Ammon's horn (tissue), 1 donor: ENCODE data around the gene FHIP2A.
A peak's percentile ranks its signal among the peaks of the same experiment; 100 is the strongest.
"Not testable (repeated sequence)": the region's sequence is repeated elsewhere in the genome, so short reads cannot be mapped to it uniquely, and the experiment has no call there.

Experiments used
- DNase-seq: peaks from one replicate; pipeline ENCODE4 v3.0.0-alpha.2; 2016; ENCODE audit warnings: low spot score

Gene FHIP2A, protein sequence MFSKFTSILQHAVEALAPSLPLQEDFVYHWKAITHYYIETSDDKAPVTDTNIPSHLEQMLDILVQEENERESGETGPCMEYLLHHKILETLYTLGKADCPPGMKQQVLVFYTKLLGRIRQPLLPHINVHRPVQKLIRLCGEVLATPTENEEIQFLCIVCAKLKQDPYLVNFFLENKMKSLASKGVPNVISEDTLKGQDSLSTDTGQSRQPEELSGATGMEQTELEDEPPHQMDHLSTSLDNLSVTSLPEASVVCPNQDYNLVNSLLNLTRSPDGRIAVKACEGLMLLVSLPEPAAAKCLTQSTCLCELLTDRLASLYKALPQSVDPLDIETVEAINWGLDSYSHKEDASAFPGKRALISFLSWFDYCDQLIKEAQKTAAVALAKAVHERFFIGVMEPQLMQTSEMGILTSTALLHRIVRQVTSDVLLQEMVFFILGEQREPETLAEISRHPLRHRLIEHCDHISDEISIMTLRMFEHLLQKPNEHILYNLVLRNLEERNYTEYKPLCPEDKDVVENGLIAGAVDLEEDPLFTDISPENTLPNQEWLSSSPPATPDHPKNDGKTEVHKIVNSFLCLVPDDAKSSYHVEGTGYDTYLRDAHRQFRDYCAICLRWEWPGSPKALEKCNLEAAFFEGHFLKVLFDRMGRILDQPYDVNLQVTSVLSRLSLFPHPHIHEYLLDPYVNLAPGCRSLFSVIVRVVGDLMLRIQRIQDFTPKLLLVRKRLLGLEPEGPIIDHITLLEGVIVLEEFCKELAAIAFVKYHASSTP

GRCh38 chr10:114821293-114821914, at the start of gene FHIP2A:
Gene FHIP2A (plus strand): TSS chr10:114821780. CDS start chr10:114822079, 299 bp downstream.
- peak; percentile 51 for DNase-seq

- no peak for DNase-seq
These were observed 48.9 kb upstream of the FHIP2A start for GRCh38 chr10:114772496-114773196.

- DNase-seq, result no peak
These were observed 48.4 kb upstream of the FHIP2A start for GRCh38 chr10:114773197-114773532.

DNA sequence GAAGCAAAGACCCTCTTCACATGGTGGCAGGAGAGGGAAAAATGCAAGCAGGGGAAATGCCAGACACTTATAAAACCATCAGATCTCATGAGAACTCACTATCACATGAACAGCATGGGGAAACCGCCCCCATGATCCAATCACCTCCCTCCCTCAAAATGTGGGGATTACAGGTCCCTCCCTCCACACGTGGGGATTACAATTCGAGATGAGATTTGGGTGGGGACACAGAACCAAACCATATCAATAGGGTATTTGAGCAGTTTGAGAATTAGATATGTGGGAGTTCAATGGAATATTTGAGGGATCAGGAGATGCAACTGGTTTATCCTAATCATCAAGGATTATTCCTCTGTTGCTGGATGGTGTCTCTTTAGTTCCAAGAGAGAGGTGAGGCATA, 46.5 kb upstream of the FHIP2A start:
- DNase-seq, result not testable (repeated sequence)

GRCh38 chr10:114777415-114777814, 44.2 kb upstream of the FHIP2A start:
- DNase-seq, result no peak

GRCh38 chr10:114779803-114780576, 41.6 kb upstream of the FHIP2A start:
- no peak for DNase-seq

DNA sequence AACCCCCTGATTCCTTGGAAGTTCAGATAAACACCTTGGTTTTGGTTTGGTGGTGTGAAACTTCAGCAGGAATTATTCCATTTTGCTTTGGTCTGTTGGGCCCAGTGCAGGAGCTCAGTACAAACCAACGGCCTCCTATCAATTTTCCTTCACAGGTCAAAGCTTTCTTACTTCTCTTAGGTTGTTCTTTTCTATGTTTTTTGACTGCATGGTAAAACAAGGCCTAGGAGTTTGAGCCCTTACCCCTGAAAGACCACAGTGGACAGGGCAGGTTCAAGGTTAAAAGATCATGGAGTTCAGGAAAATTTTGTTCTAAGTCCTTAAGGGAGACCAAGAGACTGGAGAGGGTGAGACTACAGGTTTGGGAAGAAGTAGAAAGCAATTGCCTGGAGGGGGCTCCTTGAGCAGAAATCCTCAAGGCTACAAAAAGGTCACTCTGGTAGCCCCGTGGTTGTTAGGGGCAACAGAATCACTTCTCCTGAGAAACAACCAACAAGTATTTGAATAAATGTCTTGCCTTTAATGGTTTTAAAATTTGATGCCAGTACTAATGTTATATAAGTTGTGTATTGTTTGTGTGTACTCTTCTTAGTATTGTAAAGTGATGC, 40.9 kb upstream of the FHIP2A start:
- no peak for DNase-seq

- DNase-seq, result no peak
These were observed 38.9 kb upstream of the FHIP2A start for GRCh38 chr10:114782666-114783065.

DNA sequence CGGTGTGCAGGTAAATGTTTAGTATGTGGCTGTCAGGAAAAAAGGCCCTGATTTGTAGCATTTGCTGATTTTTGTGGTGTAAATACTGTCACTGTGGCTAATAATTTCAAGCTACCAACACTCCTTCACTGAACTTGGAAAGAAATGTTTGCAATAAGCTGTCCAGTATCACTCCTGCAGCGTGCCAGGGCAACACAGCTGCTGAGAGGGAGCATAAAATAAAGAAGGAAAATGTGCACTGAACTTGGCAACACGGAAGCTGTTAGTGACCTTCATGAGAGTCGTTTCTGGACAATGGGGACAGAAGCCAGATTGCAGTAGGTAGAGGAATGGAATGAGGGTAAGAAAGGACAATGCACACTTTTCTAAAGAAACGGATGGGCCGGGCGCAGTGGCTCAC, 37.9 kb upstream of the FHIP2A start:
- DNase-seq, result no peak

GRCh38 chr10:114786492-114786891, 35.1 kb upstream of the FHIP2A start:
- peak; percentile 12 for DNase-seq

GRCh38 chr10:114787131-114787530, 34.4 kb upstream of the FHIP2A start:
- DNase-seq, result not testable (repeated sequence)

GRCh38 chr10:114791768-114792167, 29.8 kb upstream of the FHIP2A start:
- no peak for DNase-seq

DNA sequence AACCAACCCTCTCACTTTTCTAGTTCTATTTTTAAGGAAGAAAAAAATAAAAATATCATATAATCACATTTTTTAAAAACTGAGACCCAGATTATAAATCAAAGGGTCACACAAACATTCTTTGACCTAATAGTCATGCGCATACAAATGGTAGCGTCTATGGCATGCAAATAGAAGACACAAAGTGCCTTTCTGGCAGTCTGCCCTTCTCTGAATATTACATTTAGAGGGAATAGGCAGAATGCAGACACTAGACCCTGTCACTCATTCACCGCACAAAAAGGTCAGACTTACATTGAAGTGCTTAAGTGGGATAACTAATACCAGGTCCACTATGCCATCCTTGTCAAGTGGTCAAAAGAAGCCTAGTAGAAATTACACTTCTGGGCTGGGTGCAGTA, 26.5 kb upstream of the FHIP2A start:
- DNase-seq, result no peak

GRCh38 chr10:114800361-114800760, 21.2 kb upstream of the FHIP2A start:
- no peak for DNase-seq

DNA sequence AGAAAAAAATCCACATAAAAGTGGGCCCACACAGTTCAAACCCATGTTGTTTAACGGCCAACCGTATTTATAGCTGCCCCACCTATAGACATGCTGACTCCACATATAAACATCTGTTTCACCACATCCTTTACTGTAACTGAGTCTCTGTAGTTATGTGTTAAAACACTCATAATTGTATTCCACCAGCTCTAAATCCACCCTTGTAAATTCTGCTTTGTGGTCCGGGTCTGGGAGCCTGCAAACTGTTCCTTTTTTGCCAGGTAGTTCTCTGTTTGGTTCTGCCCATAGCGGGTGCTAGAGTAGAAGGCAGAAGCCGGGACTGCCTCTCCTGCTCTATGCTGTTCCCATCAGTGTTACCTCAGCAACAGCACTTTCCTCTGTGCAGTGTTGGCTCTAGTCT, 20.2 kb upstream of the FHIP2A start:
- no peak for DNase-seq

DNA sequence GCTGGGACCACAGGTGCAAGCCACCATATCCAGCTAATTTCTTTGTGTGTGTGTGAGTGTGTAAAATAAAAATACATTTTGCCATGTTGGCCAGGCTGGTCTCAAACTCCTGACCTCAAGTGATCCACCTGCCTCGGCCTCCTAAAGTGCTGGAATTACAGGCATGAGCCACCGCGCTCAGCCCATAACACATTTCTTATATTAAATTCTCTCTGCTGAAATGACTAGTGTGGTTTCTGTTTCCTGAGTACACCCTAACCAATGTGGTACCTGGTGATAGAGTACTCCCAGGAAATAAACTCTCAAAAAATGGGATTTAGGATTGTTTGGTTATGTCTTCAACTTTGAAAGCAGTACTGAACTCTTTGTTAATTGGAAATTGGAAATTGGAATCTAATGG, 19.4 kb upstream of the FHIP2A start:
- no peak for DNase-seq

DNA sequence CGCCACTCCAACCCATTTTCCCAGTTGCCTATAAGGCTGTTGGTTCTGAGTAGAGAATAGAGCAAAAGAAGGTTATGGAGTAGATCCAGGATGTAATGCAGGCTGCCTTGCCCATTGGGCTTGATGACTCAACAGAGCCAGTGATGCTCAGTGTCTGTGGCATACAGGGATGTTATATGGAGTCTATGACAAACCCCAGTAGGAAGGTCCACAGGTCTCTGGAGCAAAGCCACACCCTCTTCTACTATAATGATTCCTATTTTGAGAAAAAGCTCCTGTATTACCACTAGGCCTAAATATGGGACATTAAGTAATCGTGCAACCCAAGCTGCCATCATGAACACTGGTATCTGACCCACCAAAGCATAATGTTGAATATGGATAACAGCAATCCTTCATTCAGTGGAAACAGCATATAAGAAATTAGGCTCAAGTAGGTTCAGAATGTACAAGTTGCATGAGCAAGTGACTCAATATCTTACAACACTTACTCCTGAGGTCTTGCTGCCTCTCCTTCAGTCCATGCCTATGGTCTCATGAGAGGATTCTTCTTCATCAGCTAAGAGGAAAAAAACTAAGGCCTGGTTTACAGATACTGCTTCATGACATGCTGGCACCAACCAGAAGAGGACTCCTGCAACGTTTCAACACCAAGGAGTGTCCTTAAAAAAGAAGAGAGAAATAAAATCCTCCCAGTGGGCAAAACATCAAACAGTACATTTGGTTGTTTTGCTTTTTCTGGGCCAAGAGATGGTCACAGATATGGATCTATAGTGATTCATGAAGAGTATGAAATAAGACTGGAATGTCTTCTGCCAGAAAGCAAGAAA, 14.8 kb upstream of the FHIP2A start:
- no peak for DNase-seq

GRCh38 chr10:114808982-114809381, 12.6 kb upstream of the FHIP2A start:
- no peak for DNase-seq

DNA sequence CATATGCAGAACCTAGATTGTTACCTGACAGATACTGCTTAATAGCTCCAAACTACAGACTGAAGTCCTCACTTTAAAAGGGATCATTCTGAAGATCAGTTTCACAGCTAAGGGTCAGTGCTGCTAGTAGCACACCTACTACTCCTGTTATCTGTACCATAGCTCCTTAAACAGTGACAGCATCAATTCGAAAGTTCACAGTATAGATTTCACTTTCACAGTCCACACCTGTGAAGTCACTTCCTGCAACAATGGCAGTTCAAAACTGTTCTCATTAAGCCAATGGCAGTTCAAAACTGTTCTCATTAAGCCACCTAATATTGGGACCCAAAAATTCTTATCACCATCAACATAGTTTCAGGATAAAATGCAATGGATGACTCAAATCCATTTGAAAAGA, 10.7 kb upstream of the FHIP2A start:
- DNase-seq, result no peak

- no peak for DNase-seq
These were observed 9.7 kb upstream of the FHIP2A start for GRCh38 chr10:114811862-114812261.
